ENCODE data around the gene TNFRSF17.

DNA sequence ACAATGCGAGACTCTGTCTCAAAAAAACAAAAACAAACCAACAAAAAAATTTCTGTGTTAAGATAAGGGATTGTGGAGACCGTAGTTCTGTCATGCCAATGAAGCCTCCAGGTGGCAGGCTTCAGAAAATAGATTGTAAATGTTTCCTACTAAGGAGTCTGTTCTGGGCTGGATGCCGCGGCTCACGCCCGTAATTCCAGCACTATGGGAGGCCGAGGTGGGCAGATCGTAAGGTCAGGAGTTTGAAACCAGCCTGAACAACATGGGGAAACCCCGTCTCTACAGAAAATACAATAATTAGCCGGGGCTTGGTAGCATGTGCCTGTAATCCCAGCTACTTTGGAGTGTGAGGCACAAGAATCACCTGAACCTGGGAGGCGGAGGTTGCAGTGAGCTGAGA, 7.1 kb downstream of the TNFRSF17 start:
- TF ChIP-seq SRF (CRISPR knock-in tag; IDR thresholded peaks at IDR 0.05) (no peak), FOS (IDR thresholded peaks at IDR 0.05; ENCODE audit: extremely low read depth, insufficient read length) (no peak)
- TF ChIP-seq, protein P1, sequence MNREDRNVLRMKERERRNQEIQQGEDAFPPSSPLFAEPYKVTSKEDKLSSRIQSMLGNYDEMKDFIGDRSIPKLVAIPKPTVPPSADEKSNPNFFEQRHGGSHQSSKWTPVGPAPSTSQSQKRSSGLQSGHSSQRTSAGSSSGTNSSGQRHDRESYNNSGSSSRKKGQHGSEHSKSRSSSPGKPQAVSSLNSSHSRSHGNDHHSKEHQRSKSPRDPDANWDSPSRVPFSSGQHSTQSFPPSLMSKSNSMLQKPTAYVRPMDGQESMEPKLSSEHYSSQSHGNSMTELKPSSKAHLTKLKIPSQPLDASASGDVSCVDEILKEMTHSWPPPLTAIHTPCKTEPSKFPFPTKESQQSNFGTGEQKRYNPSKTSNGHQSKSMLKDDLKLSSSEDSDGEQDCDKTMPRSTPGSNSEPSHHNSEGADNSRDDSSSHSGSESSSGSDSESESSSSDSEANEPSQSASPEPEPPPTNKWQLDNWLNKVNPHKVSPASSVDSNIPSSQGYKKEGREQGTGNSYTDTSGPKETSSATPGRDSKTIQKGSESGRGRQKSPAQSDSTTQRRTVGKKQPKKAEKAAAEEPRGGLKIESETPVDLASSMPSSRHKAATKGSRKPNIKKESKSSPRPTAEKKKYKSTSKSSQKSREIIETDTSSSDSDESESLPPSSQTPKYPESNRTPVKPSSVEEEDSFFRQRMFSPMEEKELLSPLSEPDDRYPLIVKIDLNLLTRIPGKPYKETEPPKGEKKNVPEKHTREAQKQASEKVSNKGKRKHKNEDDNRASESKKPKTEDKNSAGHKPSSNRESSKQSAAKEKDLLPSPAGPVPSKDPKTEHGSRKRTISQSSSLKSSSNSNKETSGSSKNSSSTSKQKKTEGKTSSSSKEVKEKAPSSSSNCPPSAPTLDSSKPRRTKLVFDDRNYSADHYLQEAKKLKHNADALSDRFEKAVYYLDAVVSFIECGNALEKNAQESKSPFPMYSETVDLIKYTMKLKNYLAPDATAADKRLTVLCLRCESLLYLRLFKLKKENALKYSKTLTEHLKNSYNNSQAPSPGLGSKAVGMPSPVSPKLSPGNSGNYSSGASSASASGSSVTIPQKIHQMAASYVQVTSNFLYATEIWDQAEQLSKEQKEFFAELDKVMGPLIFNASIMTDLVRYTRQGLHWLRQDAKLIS (CRISPR knock-in tag; IDR thresholded peaks at IDR 0.05), result no peak

Data from K562 (cell line).